Lung (tissue), 12 donors: ENCODE results near the gene MDP1. TPM values are rescaled to one million over a fixed set of nuclear protein-coding genes. Genes with fewer than 3 reads are reported as not detected.

Experiments used
- ATAC-seq: fragments of 200-7000 bp; cut with Tn5 transposase; one replicate; pipeline ENCODE4 v1.9.1; 2020; ENCODE audit warnings: moderate number of reproducible peaks; ENCODE audit not compliant: insufficient read depth, low FRiP score
- DNase-seq, 3 donors: peaks; one replicate each; pipeline ENCODE4 v3.0.0-alpha.2; 2013 to 2017
- H3K27ac ChIP-seq, 2 donors: one replicate each; pipeline ENCODE4 v1.5.1; 2013; ENCODE audit warnings: mild to moderate bottlenecking in 2 of 2, moderate library complexity in 2 of 2, control low read depth in 1 of 2, inconsistent platforms in 1 of 2, low read depth in 1 of 2, low read length in 1 of 2
- H3K27me3 ChIP-seq, 3 donors: one replicate each; pipeline ENCODE4 v1.5.1; 2013; ENCODE audit warnings: low read length in 2 of 3; ENCODE audit not compliant: control insufficient read depth in 3 of 3, insufficient read depth in 3 of 3
- H3K36me3 ChIP-seq, 4 donors: one replicate each; pipeline ENCODE4 v1.5.1; 2013; ENCODE audit warnings: low read length in 4 of 4, mild to moderate bottlenecking in 1 of 4, moderate library complexity in 1 of 4; ENCODE audit not compliant: control insufficient read depth in 4 of 4, insufficient read depth in 4 of 4
- H3K4me1 ChIP-seq, 5 donors: one replicate each; pipeline ENCODE4 v1.5.1; 2013; ENCODE audit warnings: low read length in 5 of 5, mild to moderate bottlenecking in 2 of 5, moderate library complexity in 1 of 5; ENCODE audit not compliant: control insufficient read depth in 5 of 5, insufficient read depth in 5 of 5
- H3K4me3 ChIP-seq: one replicate; pipeline ENCODE4 v1.5.1; 2013; ENCODE audit warnings: mild to moderate bottlenecking, control low read depth, moderate library complexity
- H3K9ac ChIP-seq, 2 donors: one replicate each; pipeline ENCODE4 v1.5.1; 2013; ENCODE audit warnings: low read length in 2 of 2, control low read depth in 1 of 2; ENCODE audit not compliant: insufficient read depth in 1 of 2
- H3K9me3 ChIP-seq, 4 donors: one replicate each; pipeline ENCODE4 v1.5.1; 2013; ENCODE audit warnings: low read length in 3 of 4, mild to moderate bottlenecking in 1 of 4, moderate library complexity in 1 of 4; ENCODE audit not compliant: control insufficient read depth in 4 of 4, insufficient read depth in 3 of 4
- CTCF ChIP-seq: IDR thresholded peaks from 2 replicates; pipeline ENCODE4 v1.5.1; 2012; ENCODE audit warnings: mild to moderate bottlenecking; ENCODE audit errors: control extremely low read depth, extremely low read depth
- WGBS, 2 donors: extraction: QIAGEN DNeasy Blood & Tissue Kit; methylation state at CpG; one replicate each; pipeline ENCODE4 v1.1.7; 2013; 5-methylcytosine and 5-hydroxymethylcytosine counted together
- polyA plus RNA-seq, 2 donors: library from polyadenylated mRNA; stranded (reverse); fragments of 200-250 nt; gene quantifications; one replicate each; pipeline ENCODE4 v1.2.1, GENCODE V29; 2013
- total RNA-seq, 2 donors: library from RNA; depleted of rRNA in 1 of 2; stranded (reverse); fragments of >200 nt in 1 of 2; gene quantifications; one replicate each; pipeline ENCODE4 v1.2.1, GENCODE V29; 2014 to 2021
- donor health status: control.
- donor health status: control.
- donor health status: Bipolar disorder and iron deficiency.
- donor health status: healthy.
- donor health status: DM: yes; HTN: yes; CAD: no.

MDP1 gene
- total and polyA plus RNA-seq, 4 donors, result 17.2 to 31.4 (median 22.8) TPM

- WGBS, 2 donors, result 94 to 96% methylated on average over 9 of the region's 9 CpGs
- no peak overlapping the region for H3K4me3 ChIP-seq
Measured at GRCh38 chr14:24240110-24240918, 24.4 kb upstream of the MDP1 start.

DNA sequence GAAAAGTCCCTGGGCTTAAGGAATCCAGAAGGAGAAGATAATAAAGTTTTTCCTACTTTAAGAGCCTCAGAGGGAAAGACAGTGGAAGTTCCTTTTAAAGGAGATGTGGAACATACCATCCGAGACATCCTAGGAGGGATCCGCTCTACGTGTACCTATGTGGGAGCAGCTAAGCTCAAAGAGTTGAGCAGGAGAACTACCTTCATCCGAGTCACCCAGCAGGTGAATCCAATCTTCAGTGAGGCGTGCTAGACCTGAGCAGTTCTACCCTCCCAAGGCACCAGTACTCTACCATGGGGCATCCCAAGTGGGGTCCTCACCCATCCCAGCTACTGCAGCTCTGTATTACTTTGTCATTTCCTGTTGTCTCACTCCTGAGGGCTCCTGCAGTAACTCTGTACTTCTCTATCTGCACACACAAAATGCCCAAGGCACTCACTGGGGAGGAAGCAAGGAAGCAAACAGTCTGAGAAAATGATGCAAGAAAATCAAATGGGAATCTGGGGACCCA lies 22.7 kb upstream of the MDP1 start:
- H3K9ac ChIP-seq, result no peak overlapping the region
- WGBS, 2 donors, result 90 to 91% methylated on average over 5 of the region's 5 CpGs
- ATAC-seq (no peak), DNase-seq (no peak)
- H3K36me3 ChIP-seq, result peaks cover 13 to 55% (median 44%) of the 10 kb centered on the region in 4 donors
- H3K27me3 ChIP-seq, result no peaks in the 10 kb centered on the region
- no peak for TF ChIP-seq CTCF
- H3K9me3 ChIP-seq, result no peaks in the 10 kb centered on the region
- no peak overlapping the region for H3K4me3 ChIP-seq
- H3K4me1 ChIP-seq, result peaks cover 13 to 24% (median 14%) of the 10 kb centered on the region in 5 donors
- H3K27ac ChIP-seq, result peak overlapping the region in 1 of 2 donors; percentile 1

More at GRCh38 chr14:24240110-24240918, 24.4 kb upstream of the MDP1 start:
- TF ChIP-seq CTCF, result no peak
- H3K36me3 ChIP-seq, result peaks cover 13 to 55% (median 39%) of the 10 kb centered on the region in 4 donors
- DNase-seq (no peak), ATAC-seq (no peak)
- no peaks in the 10 kb centered on the region for H3K9me3 ChIP-seq
- H3K9ac ChIP-seq, result no peak overlapping the region
- H3K27me3 ChIP-seq, result no peaks in the 10 kb centered on the region
- peaks cover 9 to 19% (median 11%) of the 10 kb centered on the region in 5 donors for H3K4me1 ChIP-seq
- H3K27ac ChIP-seq, result peak overlapping the region in 1 of 2 donors; percentile 5

GRCh38 chr14:24238123-24238522 lies 22.3 kb upstream of the MDP1 start:
- Histone ChIP-seq H3K9ac (no peak overlapping the region), H3K4me3 (no peak overlapping the region), H3K9me3 (no peaks in the 10 kb centered on the region), H3K36me3 (peaks cover 13 to 55% (median 44%) of the 10 kb centered on the region in 4 donors), H3K4me1 (peaks cover 14 to 28% (median 18%) of the 10 kb centered on the region in 5 donors), H3K27ac (no peak overlapping the region), H3K27me3 (no peaks in the 10 kb centered on the region)
- DNase-seq (no peak), ATAC-seq (no peak)
- WGBS, 2 donors, result 85 to 91% methylated on average over 5 of the region's 5 CpGs
- TF ChIP-seq CTCF, result no peak
